ENCODE results near the gene TMEM156.

Gene TMEM156

DNA sequence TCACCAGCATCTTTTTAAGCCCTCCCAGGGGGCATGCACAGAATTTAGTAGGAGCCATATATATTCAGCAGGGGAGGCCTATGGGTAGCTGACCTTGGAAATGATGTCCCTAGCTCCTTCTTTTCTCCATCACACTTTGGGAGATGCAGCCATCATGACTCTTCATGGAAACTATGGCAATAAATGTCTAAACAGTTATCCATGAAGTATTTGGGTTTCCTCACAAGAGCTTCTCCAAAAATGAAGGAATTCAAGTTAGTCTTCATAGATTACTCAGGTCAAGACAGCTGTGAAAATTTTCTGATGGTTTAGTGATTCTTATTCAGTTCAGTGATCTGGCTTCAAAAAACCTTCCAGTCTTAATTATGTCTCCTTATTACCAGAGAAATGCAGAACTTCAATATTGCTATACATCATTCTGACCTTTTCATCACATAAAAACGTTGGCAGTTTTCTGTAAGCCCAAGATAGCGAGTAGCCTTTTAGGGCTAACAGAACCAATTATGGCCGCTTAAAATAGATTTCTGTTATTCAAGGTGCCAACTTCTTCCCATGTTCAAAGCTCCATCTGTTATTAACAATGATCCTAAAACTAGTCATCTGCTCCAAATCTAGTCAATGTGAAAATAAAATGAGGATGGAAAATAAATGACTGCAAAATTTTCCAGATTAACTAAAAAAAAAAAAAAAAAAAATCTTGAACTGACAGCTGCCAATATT, 52.5 kb downstream of the TMEM156 start:
- no peak overlapping the region for H3K4me3 ChIP-seq (replicated peaks in 1 of 2; ENCODE audit: low read depth in 2 of 2, low read length in 2 of 2)
- TF ChIP-seq, protein P1, sequence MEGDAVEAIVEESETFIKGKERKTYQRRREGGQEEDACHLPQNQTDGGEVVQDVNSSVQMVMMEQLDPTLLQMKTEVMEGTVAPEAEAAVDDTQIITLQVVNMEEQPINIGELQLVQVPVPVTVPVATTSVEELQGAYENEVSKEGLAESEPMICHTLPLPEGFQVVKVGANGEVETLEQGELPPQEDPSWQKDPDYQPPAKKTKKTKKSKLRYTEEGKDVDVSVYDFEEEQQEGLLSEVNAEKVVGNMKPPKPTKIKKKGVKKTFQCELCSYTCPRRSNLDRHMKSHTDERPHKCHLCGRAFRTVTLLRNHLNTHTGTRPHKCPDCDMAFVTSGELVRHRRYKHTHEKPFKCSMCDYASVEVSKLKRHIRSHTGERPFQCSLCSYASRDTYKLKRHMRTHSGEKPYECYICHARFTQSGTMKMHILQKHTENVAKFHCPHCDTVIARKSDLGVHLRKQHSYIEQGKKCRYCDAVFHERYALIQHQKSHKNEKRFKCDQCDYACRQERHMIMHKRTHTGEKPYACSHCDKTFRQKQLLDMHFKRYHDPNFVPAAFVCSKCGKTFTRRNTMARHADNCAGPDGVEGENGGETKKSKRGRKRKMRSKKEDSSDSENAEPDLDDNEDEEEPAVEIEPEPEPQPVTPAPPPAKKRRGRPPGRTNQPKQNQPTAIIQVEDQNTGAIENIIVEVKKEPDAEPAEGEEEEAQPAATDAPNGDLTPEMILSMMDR (IDR thresholded peaks at IDR 0.05; ENCODE audit: low read depth, low read length), result no peak
- no peak for DNase-seq (ENCODE audit: low read depth in 2 of 2)

DNA sequence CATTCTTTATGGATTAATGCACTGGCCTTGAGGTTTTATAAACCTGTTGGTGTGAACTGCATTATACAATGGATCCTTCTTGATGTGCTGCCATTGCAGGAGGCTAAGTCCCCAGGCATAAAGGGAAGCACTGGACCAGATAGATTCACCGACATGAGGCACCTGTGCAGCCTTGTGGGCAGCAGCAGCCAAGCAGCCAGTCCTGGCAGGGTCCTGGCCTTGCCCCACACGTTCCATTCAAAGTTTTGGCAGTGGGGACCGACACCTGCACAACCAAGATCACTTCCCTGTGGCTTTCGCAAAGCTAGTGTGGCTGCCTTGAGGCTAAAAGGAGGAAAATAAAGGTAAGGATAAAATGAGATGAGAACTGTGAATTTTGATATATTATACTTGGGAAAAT, 53.1 kb downstream of the TMEM156 start:
- no peak for DNase-seq (ENCODE audit: low read depth in 2 of 2)
- TF ChIP-seq, protein P1 (IDR thresholded peaks at IDR 0.05; ENCODE audit: low read depth, low read length), result no peak
- no peak overlapping the region for H3K4me3 ChIP-seq (replicated peaks in 1 of 2; ENCODE audit: low read depth in 2 of 2, low read length in 2 of 2)

DNA sequence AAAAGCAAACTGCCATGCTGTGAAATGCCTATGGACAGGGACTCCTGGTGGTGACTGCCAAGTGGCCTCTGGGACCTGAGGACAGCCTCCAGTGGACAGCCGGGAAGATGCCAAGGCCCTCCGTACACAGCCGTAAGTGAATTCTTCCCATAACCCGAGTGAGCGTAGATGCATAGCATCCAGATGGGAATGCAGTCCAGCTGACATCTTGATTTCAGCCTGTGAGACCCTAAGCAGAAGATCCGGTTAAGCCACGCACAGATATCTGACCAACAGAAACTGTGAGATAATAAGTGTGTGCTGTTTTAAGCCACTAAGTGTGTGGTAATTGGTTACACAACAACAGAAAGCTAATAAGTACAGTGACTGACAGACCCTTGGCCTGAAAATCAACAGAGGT, 55.9 kb downstream of the TMEM156 start:
- H3K4me3 ChIP-seq (replicated peaks in 1 of 2; ENCODE audit: low read depth in 2 of 2, low read length in 2 of 2), result no peak overlapping the region
- TF ChIP-seq, protein P1 (IDR thresholded peaks at IDR 0.05; ENCODE audit: low read depth, low read length), result no peak
- no peak for DNase-seq (ENCODE audit: low read depth in 2 of 2)

DNA sequence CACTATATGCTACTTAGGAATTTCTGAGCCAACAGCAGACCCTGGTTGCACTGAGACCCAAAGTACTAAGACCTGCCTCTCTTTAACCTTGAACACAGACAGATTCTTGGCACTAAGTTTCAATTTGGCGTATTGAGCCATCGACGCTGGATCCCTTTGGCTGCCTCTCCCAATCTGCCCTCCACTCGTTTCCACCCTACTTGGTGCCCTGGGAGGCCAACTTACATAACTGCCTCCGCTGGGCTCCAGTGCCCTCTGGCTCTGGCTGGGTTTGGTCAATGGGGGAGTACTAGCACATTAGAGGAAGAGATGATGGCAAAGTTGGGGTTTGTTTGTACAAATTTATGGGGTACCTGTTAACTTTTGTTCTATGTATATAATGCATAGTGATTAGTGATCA, 63.5 kb downstream of the TMEM156 start:
- no peak overlapping the region for H3K4me3 ChIP-seq (replicated peaks in 1 of 2; ENCODE audit: low read depth in 2 of 2, low read length in 2 of 2)
- TF ChIP-seq, protein P1 (IDR thresholded peaks at IDR 0.05; ENCODE audit: low read depth, low read length), result no peak
- DNase-seq (ENCODE audit: low read depth in 2 of 2), result no peak

DNA sequence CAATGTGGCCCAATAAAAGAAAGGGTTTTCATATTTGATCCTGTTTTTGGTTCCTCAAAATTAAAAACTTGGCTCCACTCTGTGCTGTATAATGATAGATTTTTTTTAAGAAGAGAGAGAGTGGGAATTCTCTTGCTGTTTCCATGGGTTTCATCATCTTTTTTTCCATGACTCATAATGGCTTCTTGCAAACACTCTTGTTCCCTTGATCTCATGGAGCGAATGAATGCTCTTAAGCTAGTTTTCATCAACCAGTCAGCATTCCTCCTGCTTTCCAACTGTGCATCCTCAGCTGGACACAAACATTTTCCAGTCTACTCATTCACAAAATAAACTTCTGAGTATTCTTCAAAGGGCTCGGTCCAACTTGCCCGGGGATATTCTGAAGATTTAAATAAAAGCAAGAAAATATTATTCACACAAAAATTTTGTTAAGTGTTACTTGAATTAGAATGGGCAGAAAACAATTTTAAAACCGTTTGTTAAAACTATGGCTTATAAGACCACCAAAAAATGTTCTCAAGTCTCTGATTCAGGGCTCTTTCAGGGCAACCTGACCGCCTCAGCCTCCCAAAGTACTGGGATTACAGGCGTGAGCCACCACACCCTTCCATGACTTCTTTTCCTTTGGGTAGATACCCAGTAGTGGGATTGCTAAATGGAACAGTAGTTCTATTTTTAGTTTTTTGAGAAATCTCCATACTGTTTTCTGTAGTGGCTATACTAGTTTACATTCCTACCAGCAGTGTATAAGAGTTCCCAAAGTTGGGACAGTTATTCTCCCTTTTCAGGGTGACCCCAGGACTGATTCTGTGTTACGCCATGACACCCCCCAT, 64.7 kb downstream of the TMEM156 start:
- no peak overlapping the region for H3K4me3 ChIP-seq (replicated peaks in 1 of 2; ENCODE audit: low read depth in 2 of 2, low read length in 2 of 2)
- peak; percentile 92 to 96 for DNase-seq (ENCODE audit: low read depth in 2 of 2)

DNA sequence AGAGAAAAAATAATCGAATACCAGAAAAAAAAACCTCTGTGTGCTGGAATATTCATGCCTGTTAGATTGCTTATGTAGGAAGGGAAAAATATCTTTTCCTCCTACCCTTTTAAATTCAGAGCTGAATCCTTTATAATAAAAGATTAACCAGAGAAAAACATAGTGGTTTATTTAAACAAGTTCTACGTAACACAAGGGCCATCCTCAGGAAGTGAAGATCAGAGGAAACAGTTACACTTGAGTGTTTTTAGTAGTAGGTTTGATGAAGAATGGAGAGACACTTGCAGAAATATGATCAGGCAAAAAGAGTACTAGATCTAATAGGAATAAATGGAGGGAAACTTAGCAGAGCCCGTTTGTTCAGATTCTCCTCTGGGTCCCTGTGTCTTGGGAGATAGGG, 66.3 kb downstream of the TMEM156 start:
- no peak for DNase-seq (ENCODE audit: low read depth in 2 of 2)
- TF ChIP-seq, protein P1 (IDR thresholded peaks at IDR 0.05; ENCODE audit: low read depth, low read length), result no peak
- no peak overlapping the region for H3K4me3 ChIP-seq (replicated peaks in 1 of 2; ENCODE audit: low read depth in 2 of 2, low read length in 2 of 2)

More for the DNA sequence above, 64.7 kb downstream of the TMEM156 start:
- TF ChIP-seq, protein P1 (IDR thresholded peaks at IDR 0.05; ENCODE audit: low read depth, low read length), result no peak
